Bone marrow (tissue), 2 donors: ENCODE results near the gene IQCH.

Experiments
- DNase-seq, 2 donors: peaks; one replicate each; lab custom pipeline; 2025; lab: John Stamatoyannopoulos, UW

Gene IQCH

DNA sequence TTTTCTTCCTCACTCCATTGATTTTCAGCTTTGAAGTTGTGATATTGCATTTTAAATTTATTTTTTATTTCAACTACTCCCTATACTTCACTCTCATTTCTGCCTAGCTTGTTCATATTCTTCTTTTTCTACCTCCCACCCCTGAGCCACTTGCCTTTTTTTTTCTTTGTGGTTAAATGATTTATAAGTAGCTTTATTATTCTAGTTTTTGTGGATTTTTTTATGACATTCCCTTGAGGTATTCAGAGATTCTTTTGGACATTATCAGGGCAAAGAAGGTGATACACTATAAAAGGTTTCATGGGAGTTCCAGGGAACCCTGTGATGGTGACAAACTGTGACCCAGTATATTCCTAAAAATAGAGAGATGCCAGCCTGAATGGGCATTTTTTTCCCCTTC is 269.6 kb downstream of the IQCH start:
- DNase-seq, result no peak

DNA sequence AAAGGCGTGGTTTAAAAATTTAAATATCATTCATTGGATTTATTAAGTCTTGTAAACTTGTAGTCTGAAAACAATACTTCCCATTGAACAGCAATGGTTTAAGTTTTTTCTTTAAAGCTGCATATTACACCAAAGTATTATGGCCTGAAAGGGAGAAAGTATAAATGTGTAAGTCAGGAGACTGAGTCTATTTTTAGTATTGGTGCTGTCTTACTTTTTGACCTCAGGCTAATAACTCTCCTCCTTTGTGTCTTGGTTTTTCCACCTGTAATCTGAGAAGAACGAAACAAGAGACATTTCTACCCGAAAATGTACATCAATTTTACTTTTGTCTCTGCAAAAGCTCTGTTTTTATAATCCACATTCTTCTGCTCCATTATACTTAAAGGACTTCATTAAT is 273.9 kb downstream of the IQCH start:
- no peak for DNase-seq

DNA sequence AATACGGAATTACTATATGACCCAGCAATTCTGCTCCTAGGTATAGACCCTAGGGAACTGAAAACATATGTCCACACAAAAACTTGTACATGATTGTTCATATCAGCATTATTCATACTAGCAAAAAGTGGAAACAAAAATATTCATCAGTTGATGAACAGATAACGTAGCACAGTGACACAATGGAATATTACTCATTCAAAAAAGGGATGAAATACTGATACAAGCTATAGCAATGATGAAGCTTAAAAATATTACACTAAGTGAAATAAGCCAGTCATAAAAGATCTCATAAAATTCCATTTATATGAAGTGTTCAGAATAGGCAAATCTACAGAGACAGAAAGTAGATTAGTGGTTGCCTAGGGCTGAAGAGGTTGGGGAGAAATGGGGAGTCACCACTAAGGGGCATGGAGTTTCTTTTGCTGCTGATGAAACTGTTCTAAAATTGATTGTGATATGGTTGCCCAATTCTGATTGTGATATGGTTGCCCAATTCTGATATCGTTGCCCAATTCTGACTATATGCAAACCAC is 276.9 kb downstream of the IQCH start:
- no peak for DNase-seq

DNA sequence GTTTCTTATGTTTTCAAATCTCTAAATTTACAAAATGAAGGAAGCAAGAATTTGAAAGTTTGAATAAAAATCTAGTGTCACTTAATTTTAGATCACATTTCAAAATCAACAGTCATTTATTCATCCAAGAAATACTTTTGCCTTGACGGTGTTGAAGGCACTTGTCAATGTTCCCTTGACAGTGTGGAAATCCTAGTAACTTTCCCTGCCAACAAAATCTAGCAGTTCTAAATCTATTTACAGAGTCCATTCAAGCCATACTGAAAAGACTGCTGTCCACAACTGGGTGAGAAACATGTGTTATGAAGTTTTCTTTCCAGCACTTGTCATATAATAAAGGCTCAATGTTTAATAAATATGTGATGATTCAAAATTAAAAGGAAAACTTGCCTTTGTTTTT is 279.3 kb downstream of the IQCH start:
- DNase-seq, result no peak

DNA sequence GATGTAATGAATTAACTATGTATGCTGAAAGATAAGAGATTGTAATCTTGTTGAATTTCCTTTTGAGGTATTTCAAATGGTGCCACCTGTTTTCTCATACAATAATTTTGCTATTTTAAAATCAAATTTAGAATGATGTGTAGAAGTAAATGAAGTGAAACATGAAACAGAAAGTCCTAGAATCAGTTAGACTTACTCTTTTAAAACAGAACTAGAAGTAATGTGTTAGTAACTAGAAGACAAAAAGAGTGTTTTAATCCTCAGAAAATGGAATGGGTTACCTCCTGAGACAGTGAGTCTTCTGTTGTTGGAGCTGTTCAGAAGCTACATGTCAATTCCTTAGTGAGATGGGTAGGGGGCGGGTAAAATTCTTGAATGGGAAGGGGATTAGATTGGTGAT is 279.8 kb downstream of the IQCH start:
- no peak for DNase-seq

DNA sequence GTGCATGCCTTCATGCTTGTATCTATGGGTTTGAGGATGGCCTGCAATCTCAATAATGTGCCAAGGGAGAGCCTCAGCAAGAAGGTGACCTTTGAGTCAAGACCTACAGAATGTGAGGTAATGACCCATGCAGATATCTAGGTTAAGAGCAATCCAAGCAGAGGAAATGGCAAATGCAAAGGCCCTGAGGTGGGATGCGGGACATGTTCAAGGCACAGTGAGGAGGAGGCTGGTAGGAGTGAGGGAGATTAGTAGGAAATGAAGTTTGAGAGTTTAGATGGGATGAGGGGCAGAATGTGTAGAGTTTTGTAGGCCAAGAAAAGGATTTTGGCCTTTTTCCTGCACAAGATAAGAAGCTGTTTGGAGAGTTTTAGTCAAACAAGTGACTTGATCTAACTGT is 283.2 kb downstream of the IQCH start:
- no peak for DNase-seq

DNA sequence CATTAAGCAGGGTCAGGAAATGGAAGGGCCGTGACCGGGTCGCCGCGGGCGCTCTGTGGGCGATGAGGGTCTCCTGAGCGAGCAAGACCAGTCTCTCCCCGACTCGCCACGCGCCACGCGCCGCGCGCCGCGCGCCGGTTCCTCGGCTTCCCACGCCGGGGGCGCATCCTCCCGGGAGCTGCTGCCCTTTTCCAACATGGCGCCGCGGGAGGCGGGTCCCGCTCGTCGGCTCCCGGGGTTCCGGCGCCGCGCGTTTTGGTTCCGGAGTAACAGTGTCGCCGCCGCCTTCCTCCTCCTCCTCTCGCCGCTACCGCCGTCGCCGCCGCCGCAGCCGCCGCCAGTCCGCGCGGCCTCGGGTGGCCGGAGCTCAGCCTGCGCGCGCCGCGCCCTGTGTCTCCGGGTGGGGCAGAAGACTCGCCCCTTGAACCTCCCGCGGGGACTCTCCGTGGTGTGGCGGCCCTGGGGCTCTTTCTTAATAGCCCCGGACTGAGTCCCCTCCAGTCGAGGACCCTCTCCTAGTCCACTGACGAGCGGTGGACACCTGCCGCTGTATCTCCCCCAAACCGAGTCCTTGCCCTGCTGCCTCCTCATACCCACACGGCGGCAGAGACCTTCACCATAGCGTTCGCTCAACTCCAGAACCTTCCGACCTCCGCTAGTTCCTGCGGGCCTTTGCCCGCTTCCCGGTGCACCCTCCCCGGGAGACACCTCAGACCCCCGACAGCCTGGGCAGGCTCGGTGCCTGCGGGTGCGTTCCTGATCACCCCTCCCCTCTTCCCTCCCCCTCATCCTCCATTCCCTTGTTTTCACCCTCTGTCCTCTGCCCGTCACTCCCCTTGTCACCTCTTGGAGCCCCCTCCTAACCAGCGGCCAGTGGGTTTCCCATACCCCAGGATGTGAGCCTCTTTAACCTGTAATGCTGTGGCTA is 288.1 kb downstream of the IQCH start, which contains the start of gene MAP2K5:
Gene MAP2K5, plus strand, starts transcription at position 284 of the 928 bp plus-strand sequence. Its CDS starts 633 bp downstream, at position 917.
- peak; percentile 40 to 70 for DNase-seq

DNA sequence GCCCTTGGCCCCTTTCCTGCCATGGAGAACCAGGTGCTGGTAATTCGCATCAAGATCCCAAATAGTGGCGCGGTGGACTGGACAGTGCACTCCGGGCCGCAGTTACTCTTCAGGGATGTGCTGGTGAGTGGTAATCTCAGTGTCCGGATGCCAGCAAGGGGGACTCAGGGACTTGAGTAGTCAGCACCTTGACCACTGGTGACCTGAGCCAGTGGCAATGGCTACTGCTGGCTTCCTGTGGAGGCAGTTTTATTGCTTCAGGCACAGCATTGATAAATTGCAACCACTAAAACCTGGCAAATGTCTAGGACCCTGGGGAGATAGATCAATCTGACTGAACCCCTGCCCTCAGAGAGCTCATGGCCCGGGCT is 288.7 kb downstream of the IQCH start:
- no peak for DNase-seq

DNA sequence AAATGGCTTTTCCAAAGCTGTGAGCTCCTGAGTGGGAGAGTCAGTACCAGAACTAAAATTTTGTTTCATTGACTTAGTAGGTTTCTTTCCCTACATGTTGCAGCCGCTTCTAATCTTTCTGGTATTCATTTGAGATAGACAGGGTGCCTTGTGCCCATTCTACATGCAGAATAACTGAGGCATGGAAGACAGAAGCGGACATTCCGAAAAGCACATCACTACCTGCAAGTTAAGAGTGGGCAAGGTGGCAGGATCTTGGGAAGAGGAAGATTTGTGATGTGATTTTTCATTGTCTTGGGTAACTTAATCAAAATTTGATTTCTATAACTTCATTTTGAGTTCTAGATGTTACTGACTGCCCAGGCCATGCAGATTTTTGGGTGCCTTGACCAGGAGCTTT is 289.9 kb downstream of the IQCH start:
- no peak for DNase-seq

DNA sequence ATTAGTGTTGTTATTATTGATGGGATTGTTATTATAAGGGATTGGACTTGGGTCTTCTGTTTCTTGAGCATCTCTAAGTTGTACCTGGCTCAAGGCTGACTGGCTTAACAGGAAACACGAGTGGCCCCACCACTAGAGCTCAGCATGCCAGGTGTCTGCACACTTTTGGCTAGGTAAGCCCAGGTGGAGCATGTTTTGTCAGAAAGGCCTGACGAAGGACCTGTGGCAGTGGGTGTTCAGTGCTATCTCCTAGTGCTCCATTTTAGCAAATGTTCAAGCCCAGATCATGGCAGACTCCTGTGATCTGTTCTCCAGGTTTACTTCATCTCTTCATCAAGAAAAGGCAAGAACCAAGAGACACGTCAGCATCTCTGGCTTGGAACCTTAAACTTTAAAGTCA is 291.3 kb downstream of the IQCH start:
- no peak for DNase-seq

DNA sequence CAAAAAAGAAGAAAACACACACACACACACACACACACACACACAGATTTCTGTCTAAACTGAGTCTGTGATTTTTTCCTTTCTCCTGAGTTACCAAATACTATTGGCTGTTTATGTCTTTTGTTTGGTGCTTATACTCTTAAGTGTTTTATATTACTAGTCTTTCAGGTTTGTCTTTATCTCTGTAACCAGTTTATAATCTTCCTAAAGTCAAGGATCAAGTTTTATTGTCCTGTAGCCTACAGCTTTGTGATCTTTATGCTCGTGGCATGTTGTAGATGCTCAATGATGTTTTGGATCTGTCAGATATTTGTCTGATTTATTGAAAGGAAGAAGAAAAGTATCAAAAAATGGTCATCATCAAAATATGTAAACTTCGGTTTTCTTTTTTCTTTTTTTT is 292.5 kb downstream of the IQCH start:
- no peak for DNase-seq

DNA sequence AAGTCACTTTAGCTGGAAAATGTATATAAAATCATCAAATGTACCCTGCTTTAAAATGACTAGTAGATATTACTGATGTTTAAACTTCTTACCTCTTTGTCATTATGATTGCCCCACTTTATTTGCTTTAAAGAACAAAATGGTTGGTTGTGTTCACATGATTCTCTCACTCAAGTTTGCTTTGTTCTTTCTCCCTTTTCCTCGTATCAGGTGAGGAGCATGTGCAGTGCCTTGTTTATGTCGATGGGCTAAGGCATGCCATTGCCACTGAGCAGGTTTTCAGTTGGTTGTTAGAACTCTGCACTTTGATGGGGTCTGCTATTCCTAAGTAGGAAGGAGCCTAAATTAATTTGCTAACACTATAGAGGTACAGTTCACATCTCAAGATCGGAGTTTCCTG is 293.2 kb downstream of the IQCH start:
- DNase-seq, result no peak

DNA sequence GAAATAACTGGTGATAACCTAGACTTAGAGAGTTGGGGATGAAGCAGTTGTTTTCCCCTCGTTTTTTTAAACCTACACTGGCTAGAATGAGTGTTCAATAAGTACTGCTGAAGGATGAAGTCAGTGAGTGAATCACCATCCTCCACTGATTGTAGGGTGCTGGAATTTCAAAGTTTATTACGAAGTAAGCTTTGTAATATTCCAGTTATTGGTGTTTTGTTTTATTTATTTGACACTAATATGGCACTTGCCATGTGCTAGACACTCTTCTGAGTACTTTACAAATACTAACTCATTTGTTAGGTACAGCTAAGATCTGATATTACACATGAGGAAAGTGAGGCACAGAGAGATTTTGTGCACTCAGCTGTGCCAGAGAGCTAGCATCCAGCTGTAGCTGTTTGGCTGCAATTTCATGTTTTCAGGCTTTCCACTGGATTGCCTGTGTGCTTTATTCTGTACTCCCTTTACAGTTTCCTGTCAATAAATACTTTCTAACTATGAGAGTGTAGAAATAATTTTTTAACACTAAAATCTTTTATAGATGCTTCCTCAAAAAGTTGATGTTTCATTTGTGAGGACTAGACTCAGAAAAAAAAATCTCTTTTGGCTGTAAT is 293.8 kb downstream of the IQCH start:
- no peak for DNase-seq

DNA sequence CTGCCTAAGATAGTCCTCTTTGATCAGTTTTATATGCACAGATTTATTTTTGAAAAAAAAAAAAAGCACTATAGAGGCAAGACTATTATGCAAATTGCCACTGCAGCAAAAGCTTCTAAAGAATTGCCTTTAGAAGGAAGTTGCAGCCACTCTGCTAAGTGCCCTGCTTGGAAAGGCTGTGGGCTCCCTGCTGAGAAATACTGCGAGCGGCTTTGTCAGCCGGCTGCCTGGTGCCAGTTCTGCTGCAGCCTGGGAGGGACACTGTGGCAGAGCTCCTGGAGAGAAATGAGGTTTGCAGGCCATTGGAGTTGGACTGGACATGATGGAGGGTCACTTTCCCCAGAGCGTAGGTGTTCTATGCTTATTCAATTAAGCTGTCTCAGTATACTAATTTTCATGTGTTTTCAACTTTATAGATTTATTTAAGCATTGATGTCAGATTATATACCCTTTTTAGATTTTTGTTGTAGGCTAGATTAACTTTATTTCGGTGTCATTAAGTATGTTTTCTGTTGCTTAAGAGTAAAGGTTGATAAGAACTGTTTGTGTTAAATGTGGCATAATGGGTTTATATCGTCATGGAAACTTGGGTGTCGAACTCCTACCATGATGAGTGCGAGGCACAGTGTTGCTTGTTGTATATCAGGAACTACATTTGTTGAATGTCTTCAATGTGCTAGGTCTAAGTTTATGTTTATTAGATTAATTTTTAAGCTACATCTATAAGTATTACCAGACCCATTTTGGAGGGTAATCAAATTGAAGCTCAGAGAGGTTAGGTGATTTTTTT is 294.5 kb downstream of the IQCH start:
- DNase-seq, result no peak

DNA sequence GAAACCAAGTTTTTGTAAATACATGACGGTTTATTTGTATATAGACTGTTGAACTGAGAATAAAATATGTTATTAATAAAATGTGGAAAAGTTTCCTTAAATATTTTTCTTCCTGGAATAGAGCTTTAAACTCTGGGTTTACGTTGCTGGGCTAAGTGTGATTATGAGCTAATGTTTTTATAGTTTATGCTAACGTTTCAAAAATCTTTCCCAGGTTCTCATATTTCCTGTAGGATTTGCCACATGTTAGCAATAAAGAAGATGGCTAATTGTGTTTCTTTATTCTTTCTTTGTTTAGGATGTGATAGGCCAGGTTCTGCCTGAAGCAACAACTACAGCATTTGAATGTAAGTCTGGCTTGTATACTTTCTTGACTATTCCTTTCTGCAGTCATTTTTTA is 295.1 kb downstream of the IQCH start:
- DNase-seq, result no peak

DNA sequence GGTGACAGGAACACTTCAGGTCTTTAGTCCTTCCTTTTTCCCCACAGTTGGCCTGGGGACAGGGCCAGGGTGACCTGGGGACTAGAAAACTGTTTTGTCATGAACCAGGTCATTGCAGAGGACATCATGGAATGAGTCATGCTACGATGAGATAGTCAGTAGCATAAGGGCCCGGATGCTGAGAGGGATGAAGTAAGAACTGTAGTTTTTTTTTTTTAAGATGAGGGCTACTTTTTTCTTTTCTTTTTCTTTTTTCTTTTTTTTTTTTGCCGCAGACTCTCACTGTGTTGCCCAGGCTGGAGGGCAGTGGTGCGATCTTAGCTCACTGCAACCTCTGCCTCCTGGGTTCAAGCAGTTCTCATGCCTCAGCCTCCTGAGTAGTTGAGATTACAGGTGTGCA is 295.9 kb downstream of the IQCH start:
- DNase-seq, result no peak

DNA sequence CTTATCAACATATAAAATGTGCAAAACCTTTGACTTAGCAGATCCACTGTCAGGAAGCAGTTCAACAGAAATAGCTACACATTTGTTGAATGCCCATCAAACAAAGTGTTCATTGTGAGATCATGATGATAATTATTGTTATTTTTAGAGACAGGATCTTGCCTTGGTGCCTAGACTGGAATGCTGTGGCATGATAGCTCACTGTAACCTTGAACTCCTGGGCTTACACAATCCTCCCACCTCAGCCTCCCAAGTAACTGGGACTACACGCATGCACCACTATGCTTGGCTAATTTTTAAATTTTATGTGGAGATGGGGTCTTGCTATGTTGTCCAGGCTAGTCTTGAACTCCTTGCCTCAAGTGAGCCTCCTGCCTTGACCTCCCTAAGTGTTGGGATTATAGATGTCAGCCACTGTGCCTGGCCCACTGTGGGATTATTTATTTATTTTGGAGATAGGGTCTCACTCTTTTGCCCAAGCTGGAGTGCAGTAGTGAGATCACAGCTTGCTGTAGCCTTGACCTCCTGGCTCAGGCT is 296.7 kb downstream of the IQCH start:
- DNase-seq, result no peak
